Thymus (tissue), 11 donors: ENCODE results near the gene NEURL2. TPM values are rescaled to one million over a fixed set of nuclear protein-coding genes. Genes with fewer than 3 reads are reported as not detected.

ENCODE experiments used
- DNase-seq, 9 donors: peaks; one replicate each; pipeline ENCODE4 v3.0.0-alpha.2; 2013; ENCODE audit warnings: low spot score in 9 of 9, low read depth in 6 of 9, missing footprints in 1 of 9
- H3K27ac ChIP-seq, 2 donors: one replicate each; pipeline ENCODE4 v1.5.1; 2013; ENCODE audit warnings: control low read depth in 1 of 2, low read depth in 1 of 2, low read length in 1 of 2, mild to moderate bottlenecking in 1 of 2, moderate library complexity in 1 of 2
- H3K27me3 ChIP-seq, 2 donors: one replicate each; pipeline ENCODE4 v1.5.1; 2013; ENCODE audit warnings: low read length in 1 of 2; ENCODE audit not compliant: control insufficient read depth in 2 of 2, insufficient read depth in 1 of 2
- H3K36me3 ChIP-seq, 2 donors: one replicate each; pipeline ENCODE4 v1.5.1; 2013; ENCODE audit warnings: low read length in 1 of 2, mild to moderate bottlenecking in 1 of 2, moderate library complexity in 1 of 2; ENCODE audit not compliant: control insufficient read depth in 2 of 2, insufficient read depth in 2 of 2
- H3K4me1 ChIP-seq, 2 donors: one replicate each; pipeline ENCODE4 v1.5.1; 2013; ENCODE audit warnings: low read length in 2 of 2; ENCODE audit not compliant: control insufficient read depth in 2 of 2, insufficient read depth in 2 of 2
- H3K4me3 ChIP-seq, 2 donors: one replicate each; pipeline ENCODE4 v1.5.1; 2013; ENCODE audit warnings: low read length in 2 of 2, control low read depth in 1 of 2, mild to moderate bottlenecking in 1 of 2
- H3K9me3 ChIP-seq, 2 donors: one replicate each; pipeline ENCODE4 v1.5.1; 2013; ENCODE audit warnings: low read length in 1 of 2, mild to moderate bottlenecking in 1 of 2; ENCODE audit not compliant: control insufficient read depth in 2 of 2, insufficient read depth in 1 of 2
- WGBS: extraction: QIAGEN DNeasy Blood & Tissue Kit; methylation state at CpG from one replicate; pipeline ENCODE4 v1.1.7; 2013; 5-methylcytosine and 5-hydroxymethylcytosine counted together
- polyA plus RNA-seq: library from polyadenylated mRNA; stranded (reverse); fragments of 200-250 nt; gene quantifications from one replicate; pipeline ENCODE4 v1.2.3, GENCODE V29; 2013
- total RNA-seq: library from RNA; stranded (reverse); fragments of 120-200 nt; gene quantifications from one replicate; pipeline ENCODE4 v1.2.4, GENCODE V29; 2013
- donor health status: healthy.

The NEURL2 gene
- total and polyA plus RNA-seq, 2 donors: 8.1 to 51.4 TPM

DNA sequence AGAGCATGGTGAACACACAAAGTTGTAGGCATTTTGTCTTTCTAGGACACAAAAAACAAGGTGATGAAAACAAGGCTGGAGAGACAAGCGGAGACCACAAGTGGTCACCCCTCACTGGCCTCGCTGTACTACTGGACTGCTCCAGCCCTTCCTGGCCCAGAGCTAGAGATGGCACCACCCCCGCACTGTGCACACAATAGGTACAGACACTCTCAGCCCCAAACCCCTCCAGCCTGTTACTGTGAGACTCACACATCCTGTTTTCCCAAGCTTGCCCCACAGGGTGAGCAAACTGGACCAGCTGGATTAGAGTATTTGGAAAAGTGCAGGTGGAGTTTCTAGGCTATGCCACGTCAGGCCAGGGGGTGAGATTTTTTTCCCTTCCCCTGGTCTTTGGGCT, 18.4 kb downstream of the NEURL2 start:
- Histone ChIP-seq H3K4me1 (no peaks in the 10 kb centered on the region), H3K36me3 (peaks cover 10 to 11% of the 10 kb centered on the region in 2 donors), H3K9me3 (no peaks in the 10 kb centered on the region), H3K27ac (no peak overlapping the region), H3K27me3 (no peaks in the 10 kb centered on the region), H3K4me3 (no peak overlapping the region)
- DNase-seq: no peak
- WGBS: 97% methylated on average over 4 of the region's 4 CpGs

DNA sequence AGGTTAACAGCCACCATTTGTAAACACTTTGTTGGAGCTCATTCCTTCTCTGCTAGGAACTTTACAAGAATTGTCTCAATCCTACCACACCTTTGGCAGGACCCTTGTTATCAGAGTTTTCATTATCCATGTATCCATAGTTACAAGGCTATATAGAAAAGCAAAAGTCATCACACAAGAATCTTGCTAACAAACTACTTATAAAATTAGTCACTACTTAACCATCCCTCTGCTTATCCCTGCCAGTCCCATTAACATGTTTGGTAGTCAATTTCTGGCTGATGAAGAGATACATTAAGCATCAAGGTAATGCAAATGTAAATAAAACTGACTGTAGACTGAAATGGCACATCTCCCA, 23.2 kb downstream of the NEURL2 start:
- Histone ChIP-seq H3K4me1 (no peaks in the 10 kb centered on the region), H3K4me3 (no peak overlapping the region), H3K27ac (no peak overlapping the region), H3K9me3 (no peaks in the 10 kb centered on the region), H3K36me3 (no peaks in the 10 kb centered on the region), H3K27me3 (no peaks in the 10 kb centered on the region)
- no peak for DNase-seq

DNA sequence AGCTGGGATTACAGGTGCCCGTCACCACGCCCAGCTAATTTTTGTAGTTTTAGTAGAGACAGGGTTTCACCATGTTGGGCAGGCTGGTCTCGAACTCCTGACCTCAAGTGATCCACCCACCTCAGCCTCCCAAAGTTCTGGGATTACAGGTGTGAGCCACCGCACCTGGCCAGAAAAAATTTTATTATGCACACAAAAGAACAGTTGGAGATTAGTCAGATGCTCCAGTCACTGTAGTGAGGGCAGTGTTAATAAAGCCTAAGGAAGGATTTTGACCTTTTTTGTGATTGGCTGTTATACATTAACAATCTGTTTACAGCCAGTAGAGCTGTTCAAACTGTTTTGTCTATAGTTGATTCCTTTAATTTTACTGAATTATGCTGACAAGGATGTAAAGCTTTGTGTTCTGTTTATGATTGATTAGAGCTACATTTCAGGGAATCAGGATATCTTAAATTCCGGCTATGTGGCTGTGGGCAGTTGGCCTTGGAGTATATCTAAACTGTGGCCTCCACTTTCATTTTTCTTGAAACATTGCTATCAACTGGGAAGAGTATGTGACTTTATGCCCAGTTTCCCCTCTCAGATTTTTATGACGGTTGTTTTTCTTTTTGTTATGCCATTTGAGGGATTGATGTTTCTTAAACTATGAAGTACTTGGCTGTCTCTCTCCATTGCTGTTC, 23.7 kb downstream of the NEURL2 start:
- WGBS: 97% methylated on average over 6 of the region's 6 CpGs
- H3K27me3 ChIP-seq: no peaks in the 10 kb centered on the region
- no peak for DNase-seq

DNA sequence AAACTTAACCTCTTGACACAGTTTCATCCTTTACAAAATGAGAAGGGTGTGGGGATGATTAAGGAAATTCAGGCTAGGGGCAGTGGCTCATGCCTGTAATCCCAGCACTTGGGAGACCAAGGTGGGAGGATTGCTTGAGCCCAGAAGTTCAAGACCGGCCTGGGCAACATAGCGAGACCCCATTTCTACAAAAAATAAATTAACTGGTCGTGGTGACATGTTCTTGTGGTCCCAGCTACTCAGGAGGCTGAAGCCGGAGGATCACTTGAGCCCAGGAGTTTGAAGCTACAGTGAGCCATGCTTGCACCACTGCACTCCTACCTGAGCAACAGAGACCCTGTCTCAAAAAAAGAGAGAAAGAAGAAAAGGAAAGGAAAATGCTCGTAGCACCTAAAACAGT, 24.6 kb downstream of the NEURL2 start:
- Histone ChIP-seq H3K9me3 (no peaks in the 10 kb centered on the region), H3K27me3 (no peaks in the 10 kb centered on the region), H3K36me3 (no peaks in the 10 kb centered on the region), H3K4me1 (no peaks in the 10 kb centered on the region), H3K27ac (no peak overlapping the region), H3K4me3 (no peak overlapping the region)
- DNase-seq: no peak
- over 99% methylated on average over 5 of the region's 5 CpGs for WGBS

More for the DNA sequence above, 23.7 kb downstream of the NEURL2 start:
- H3K4me1 ChIP-seq: no peaks in the 10 kb centered on the region
- no peaks in the 10 kb centered on the region for H3K9me3 ChIP-seq
- no peaks in the 10 kb centered on the region for H3K36me3 ChIP-seq
- H3K4me3 ChIP-seq: no peak overlapping the region
- H3K27ac ChIP-seq: no peak overlapping the region

DNA sequence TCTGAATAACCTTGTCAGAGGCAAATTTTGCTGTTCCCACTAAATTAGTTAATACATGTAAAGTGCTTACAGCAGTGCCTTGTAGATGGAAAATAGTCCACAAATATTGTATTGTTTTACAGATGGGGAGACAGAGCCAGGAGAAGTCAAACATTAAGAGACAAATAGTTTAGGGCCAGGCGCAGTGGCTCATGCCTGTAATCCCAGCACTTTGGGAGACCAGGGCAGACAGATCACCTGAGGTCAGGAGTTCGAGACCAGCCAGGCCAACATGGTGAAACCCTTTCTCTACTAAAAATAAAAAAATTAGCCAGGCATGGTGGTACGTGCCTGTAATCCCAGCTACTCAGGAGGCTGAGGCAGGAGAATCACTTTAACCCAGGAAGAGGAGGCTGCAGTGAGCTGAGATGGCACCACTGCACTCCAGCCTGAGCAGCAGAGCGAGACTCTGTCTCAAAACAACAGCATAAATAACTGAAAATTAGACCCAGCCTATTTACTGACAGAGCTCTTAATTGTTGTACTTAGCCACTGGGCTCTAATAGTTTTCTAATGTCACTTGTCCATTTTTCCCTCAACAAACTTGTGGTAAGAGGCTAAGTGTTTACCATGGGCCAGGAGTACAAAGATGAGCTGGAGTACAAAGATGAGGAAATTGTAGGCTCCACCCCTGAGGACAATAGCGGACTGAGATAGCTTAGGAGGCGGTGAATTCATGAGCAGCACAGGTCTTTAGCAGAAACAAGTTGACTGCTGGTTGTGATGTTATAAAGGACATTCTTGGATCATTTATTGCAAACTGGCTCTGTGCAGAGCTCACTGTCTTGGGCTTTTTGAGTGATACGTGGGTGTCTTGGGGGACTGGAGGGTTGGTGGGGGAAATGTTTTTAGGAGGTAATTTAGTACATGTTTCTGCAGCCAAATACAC, 27.2 kb downstream of the NEURL2 start:
- no peak for DNase-seq
- no peaks in the 10 kb centered on the region for H3K36me3 ChIP-seq
- H3K27me3 ChIP-seq: no peaks in the 10 kb centered on the region
- peaks cover 0 to 2% of the 10 kb centered on the region in 2 donors for H3K4me1 ChIP-seq
- WGBS: 98% methylated on average over 7 of the region's 7 CpGs
- no peak overlapping the region for H3K4me3 ChIP-seq
- no peaks in the 10 kb centered on the region for H3K9me3 ChIP-seq
- no peak overlapping the region for H3K27ac ChIP-seq

DNA sequence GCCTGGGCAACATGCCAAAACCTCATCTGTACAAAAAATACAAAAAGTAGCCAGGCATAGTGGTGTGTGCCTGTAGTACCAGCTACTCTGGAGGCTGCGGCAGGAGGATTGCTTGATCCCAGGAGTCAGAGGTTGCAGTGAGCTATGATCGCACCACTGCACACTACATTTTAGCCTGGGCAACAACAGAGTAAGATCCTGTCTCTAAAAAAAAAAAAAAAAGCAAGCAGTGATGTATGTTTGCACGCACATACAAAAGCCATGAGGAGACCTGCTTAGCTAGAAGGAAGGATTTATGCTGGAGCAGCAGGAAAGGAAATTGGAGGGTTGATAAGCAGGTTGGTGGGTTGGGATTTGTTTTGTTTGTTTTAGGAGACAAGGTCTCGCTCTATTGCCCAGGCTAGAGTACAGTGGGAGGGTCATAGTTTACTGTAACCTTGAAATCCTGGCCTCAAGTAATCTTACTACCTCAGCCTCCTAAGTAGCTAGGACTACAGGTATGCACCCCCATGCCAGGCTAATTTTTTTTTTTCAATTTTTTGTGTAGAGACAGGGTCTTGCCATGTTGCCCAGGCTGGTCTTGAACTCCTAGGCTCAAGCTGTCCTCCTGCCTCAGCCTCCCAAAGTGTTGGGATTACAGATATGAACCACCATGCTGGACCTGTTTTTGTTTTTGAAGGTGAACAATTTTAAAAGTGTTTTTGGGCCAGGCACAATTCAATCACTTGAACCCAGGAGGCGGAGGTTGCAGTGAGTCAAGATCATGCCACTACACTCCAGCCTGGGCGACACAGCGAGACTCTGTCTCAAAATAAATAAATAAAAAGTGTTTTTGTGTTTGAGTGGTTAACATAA, 29.6 kb downstream of the NEURL2 start:
- DNase-seq: no peak
- 97% methylated on average over 7 of the region's 7 CpGs for WGBS

DNA sequence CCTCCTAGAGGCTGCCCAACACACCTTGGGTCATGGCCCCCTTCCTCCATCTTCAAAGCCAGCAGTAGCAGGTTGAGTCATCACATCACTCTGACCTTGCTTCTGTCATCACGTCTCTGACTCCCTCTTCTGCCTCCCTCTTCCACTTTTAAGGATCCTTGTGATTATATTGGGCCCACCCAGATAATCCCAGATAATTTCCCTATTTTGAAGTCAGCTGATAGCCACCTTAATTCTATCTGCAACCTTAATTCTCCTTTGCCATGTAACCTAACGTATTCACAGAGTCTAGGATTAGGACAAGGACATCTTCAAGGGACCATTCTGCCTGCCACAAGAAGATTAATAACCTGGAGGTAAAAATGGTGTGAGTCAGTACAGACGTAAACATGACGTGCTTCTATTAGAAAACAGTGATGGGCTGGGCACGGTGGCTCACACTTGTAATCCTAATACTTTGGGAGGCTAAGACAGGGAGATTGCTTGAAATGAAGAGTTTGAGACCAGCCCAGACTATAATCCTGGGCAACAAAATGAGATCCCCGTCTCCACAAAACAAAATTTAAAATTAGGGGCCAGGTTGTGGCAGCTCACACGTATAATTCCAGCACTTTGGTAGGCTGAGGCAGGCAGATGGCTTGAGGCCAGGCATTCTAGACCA, 30.3 kb downstream of the NEURL2 start:
- H3K4me3 ChIP-seq: no peak overlapping the region
- H3K4me1 ChIP-seq: peaks cover 18 to 20% of the 10 kb centered on the region in 2 donors
- no peaks in the 10 kb centered on the region for H3K9me3 ChIP-seq
- WGBS: 90% methylated on average over 7 of the region's 7 CpGs
- DNase-seq: no peak
- H3K36me3 ChIP-seq: no peaks in the 10 kb centered on the region
- no peak overlapping the region for H3K27ac ChIP-seq
- H3K27me3 ChIP-seq: no peaks in the 10 kb centered on the region

More for the DNA sequence above, 29.6 kb downstream of the NEURL2 start:
- Histone ChIP-seq H3K4me1 (peaks cover 10 to 13% of the 10 kb centered on the region in 2 donors), H3K27me3 (no peaks in the 10 kb centered on the region), H3K36me3 (no peaks in the 10 kb centered on the region), H3K9me3 (no peaks in the 10 kb centered on the region), H3K27ac (no peak overlapping the region), H3K4me3 (no peak overlapping the region)

DNA sequence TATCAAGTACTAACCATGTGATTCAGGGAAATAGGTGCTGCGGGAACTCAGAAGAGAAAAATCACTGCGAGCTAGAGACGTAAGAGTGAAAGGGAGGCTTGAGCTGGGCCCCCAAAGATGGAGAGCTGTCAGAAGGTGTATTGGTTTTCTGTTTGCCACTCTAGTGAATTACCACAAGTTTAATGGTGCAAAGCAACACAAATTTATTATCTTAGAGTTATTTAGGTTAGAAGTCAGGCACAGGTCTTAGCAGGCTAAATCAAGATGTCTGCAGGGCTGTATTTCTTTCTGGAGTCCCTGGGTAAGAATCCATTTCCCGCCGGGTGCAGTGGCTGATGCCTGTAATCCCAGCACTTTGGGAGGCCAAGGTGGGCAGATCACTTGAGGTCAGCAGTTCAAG, 31.1 kb downstream of the NEURL2 start:
- H3K27me3 ChIP-seq: no peaks in the 10 kb centered on the region
- peaks cover under 1 to 2% of the 10 kb centered on the region in 2 donors for H3K36me3 ChIP-seq
- no peak overlapping the region for H3K27ac ChIP-seq
- peaks cover 19 to 21% of the 10 kb centered on the region in 2 donors for H3K4me1 ChIP-seq
- no peaks in the 10 kb centered on the region for H3K9me3 ChIP-seq
- WGBS: 98% methylated on average over 5 of the region's 5 CpGs
- no peak overlapping the region for H3K4me3 ChIP-seq
- DNase-seq: no peak
